Loucy (cell line): Measurements from ENCODE around the gene PRKCQ.

ENCODE experiments used
- H2AFZ ChIP-seq: fragments of 200-600 bp; sonication (generic); 2 replicates; pipeline ENCODE4 v1.6.0; 2016; ENCODE audit warnings: antibody characterized with exemption, mild to moderate bottlenecking, low read length, moderate library complexity
- H3F3A ChIP-seq: fragments of 200-600 bp; 2 replicates; pipeline ENCODE4 v1.6.0; 2016; ENCODE audit warnings: antibody characterized with exemption, low read depth, mild to moderate bottlenecking
- H3K27me3 ChIP-seq: fragments of 200-600 bp; sonication (generic); 2 replicates; pipeline ENCODE4 v1.6.1; 2014; ENCODE audit warnings: low read length, mild to moderate bottlenecking; ENCODE audit not compliant: insufficient read depth, poor library complexity, severe bottlenecking
- H3K36me3 ChIP-seq: fragments of 200-600 bp; sonication (generic); 2 replicates; pipeline ENCODE4 v1.6.1; 2016; ENCODE audit warnings: low read length; ENCODE audit not compliant: insufficient read depth
- H3K4me1 ChIP-seq: fragments of 200-600 bp; sonication (generic); 2 replicates; pipeline ENCODE4 v1.5.1; 2014; ENCODE audit warnings: low read length, mild to moderate bottlenecking; ENCODE audit not compliant: insufficient read depth, poor library complexity, severe bottlenecking
- H3K4me2 ChIP-seq: fragments of 200-600 bp; sonication (generic); 2 replicates; pipeline ENCODE4 v1.6.0; 2014; ENCODE audit warnings: antibody characterized with exemption, low read length, low read depth, mild to moderate bottlenecking; ENCODE audit not compliant: poor library complexity, severe bottlenecking
- H3K4me3 ChIP-seq: fragments of 200-600 bp; sonication (generic); 2 replicates; pipeline ENCODE4 v1.5.1; 2014; ENCODE audit warnings: low read length, mild to moderate bottlenecking, mixed read lengths; ENCODE audit not compliant: poor library complexity, severe bottlenecking
- H3K79me2 ChIP-seq: fragments of 200-600 bp; sonication (generic); 2 replicates; pipeline ENCODE4 v1.6.1; 2014; ENCODE audit warnings: low read length; ENCODE audit not compliant: insufficient read depth
- H3K9ac ChIP-seq: fragments of 200-600 bp; sonication (generic); 2 replicates; pipeline ENCODE4 v1.6.0; 2014; ENCODE audit warnings: mild to moderate bottlenecking, low read depth, low read length, moderate library complexity; ENCODE audit not compliant: poor library complexity, severe bottlenecking
- H3K9me2 ChIP-seq: fragments of 200-600 bp; sonication (generic); replicated peaks from 2 replicates; pipeline ENCODE4 v1.6.1; 2016; ENCODE audit warnings: low read depth, low read length, mixed read lengths
- H3K9me3 ChIP-seq: fragments of 200-600 bp; sonication (generic); 2 replicates; pipeline ENCODE4 v1.6.1; 2014; ENCODE audit warnings: mild to moderate bottlenecking, antibody characterized with exemption, low read length, low read depth; ENCODE audit not compliant: insufficient read depth
- H4K20me1 ChIP-seq: fragments of 200-600 bp; sonication (generic); 2 replicates; pipeline ENCODE4 v1.6.0; 2014; ENCODE audit warnings: antibody characterized with exemption, low read length, mild to moderate bottlenecking; ENCODE audit not compliant: insufficient read depth, poor library complexity, severe bottlenecking
- CTCF ChIP-seq: fragments of 200-600 bp; sonication (generic); conservative IDR thresholded peaks from 2 replicates; pipeline ENCODE4 v1.5.1; 2014; ENCODE audit warnings: mild to moderate bottlenecking, antibody characterized with exemption, low read length
- EZH2phosphoT487 ChIP-seq: fragments of 200-600 bp; IDR thresholded peaks from 2 replicates; pipeline ENCODE4 v1.6.1; 2018; ENCODE audit warnings: antibody characterized with exemption, mild to moderate bottlenecking, moderate library complexity, borderline replicate concordance

The PRKCQ gene

GRCh38 chr10:6407034-6407721 is 172.9 kb downstream of the PRKCQ start:
- Histone ChIP-seq H3K9ac (no peak overlapping the region), H3K9me3 (no peaks in the 10 kb centered on the region), H3K27me3 (no peaks in the 10 kb centered on the region), H3F3A (no peaks in the 10 kb centered on the region), H3K79me2 (no peaks in the 10 kb centered on the region), H3K9me2 (no peaks in the 10 kb centered on the region), H3K4me3 (no peak overlapping the region), H2AFZ (no peak overlapping the region), H3K4me1 (peaks cover 12% of the 10 kb centered on the region), H3K4me2 (no peak overlapping the region), H4K20me1 (no peaks in the 10 kb centered on the region), H3K36me3 (no peaks in the 10 kb centered on the region)
- no peak for TF ChIP-seq CTCF
- no peak for TF ChIP-seq EZH2phosphoT487

- no peaks in the 10 kb centered on the region for H3F3A ChIP-seq
- H3K27me3 ChIP-seq, result no peaks in the 10 kb centered on the region
- H3K9ac ChIP-seq, result no peak overlapping the region
- no peaks in the 10 kb centered on the region for H3K79me2 ChIP-seq
- no peak overlapping the region for H2AFZ ChIP-seq
- no peak overlapping the region for H3K4me2 ChIP-seq
- no peak overlapping the region for H3K4me3 ChIP-seq
- no peaks in the 10 kb centered on the region for H3K9me3 ChIP-seq
- H4K20me1 ChIP-seq, result no peaks in the 10 kb centered on the region
- no peaks in the 10 kb centered on the region for H3K36me3 ChIP-seq
- TF ChIP-seq EZH2phosphoT487 (no peak), CTCF (peak; percentile 75)
- H3K9me2 ChIP-seq, result no peaks in the 10 kb centered on the region
- H3K4me1 ChIP-seq, result peaks cover 12% of the 10 kb centered on the region
These were observed 173.6 kb downstream of the PRKCQ start for GRCh38 chr10:6406220-6407033.

- Histone ChIP-seq H2AFZ (no peak overlapping the region), H4K20me1 (no peaks in the 10 kb centered on the region), H3K79me2 (no peaks in the 10 kb centered on the region), H3K27me3 (no peaks in the 10 kb centered on the region), H3K4me2 (no peak overlapping the region), H3K36me3 (no peaks in the 10 kb centered on the region), H3K9me3 (no peaks in the 10 kb centered on the region), H3K9me2 (no peaks in the 10 kb centered on the region), H3K4me1 (peaks cover 12% of the 10 kb centered on the region), H3K4me3 (no peak overlapping the region), H3K9ac (no peak overlapping the region), H3F3A (no peaks in the 10 kb centered on the region)
- no peak for TF ChIP-seq CTCF
- no peak for TF ChIP-seq EZH2phosphoT487
These were observed 174.4 kb downstream of the PRKCQ start for GRCh38 chr10:6405713-6406112.
